ENCODE results near the gene MCEE.
"Not testable (repeated sequence)": the region's sequence is repeated elsewhere in the genome, so short reads cannot be mapped to it uniquely, and the experiment has no call there.

MCEE gene

GRCh38 chr2:71130152-71130904 lies at the start of gene MCEE, which contains the start of gene MPHOSPH10:
TSS of gene MCEE (minus strand) at chr2:71130229. CDS start at chr2:71130219, 10 bp downstream.
TSS of gene MPHOSPH10 (plus strand) at chr2:71130634. CDS start at chr2:71130666, 32 bp downstream.
- DNase-seq, result peak; percentile 91

GRCh38 chr2:71178836-71179235 lies 48.8 kb upstream of the MCEE start:
- not testable (repeated sequence) for DNase-seq

- no peak for DNase-seq
These were observed 44.2 kb upstream of the MCEE start for GRCh38 chr2:71174207-71174606.

GRCh38 chr2:71173096-71173495 lies 43.1 kb upstream of the MCEE start:
- DNase-seq, result no peak

- DNase-seq, result no peak
These were observed 36.8 kb upstream of the MCEE start for GRCh38 chr2:71166812-71167211.

GRCh38 chr2:71157124-71157793 lies 27.2 kb upstream of the MCEE start:
- DNase-seq, result peak; percentile 63

- no peak for DNase-seq
These were observed 26.5 kb upstream of the MCEE start for GRCh38 chr2:71156573-71156972.

- no peak for DNase-seq
These were observed 25.8 kb upstream of the MCEE start for GRCh38 chr2:71155846-71156245.

- DNase-seq, result peak; percentile 17
These were observed 24.8 kb upstream of the MCEE start for GRCh38 chr2:71154798-71155197.

- no peak for DNase-seq
These were observed 24.2 kb upstream of the MCEE start for GRCh38 chr2:71154279-71154678.

- DNase-seq, result no peak
These were observed 23.7 kb upstream of the MCEE start for GRCh38 chr2:71153585-71154224.

- DNase-seq, result no peak
These were observed 21.6 kb upstream of the MCEE start for GRCh38 chr2:71151620-71152019.

GRCh38 chr2:71150082-71150816 lies 20.2 kb upstream of the MCEE start:
- DNase-seq, result no peak

GRCh38 chr2:71148506-71149063 lies 18.6 kb upstream of the MCEE start:
- DNase-seq, result no peak

- no peak for DNase-seq
These were observed 13.8 kb upstream of the MCEE start for GRCh38 chr2:71143782-71144181.

GRCh38 chr2:71136174-71136573 lies 6.1 kb upstream of the MCEE start:
- no peak for DNase-seq

GRCh38 chr2:71133603-71134002 lies 3.6 kb upstream of the MCEE start:
- no peak for DNase-seq

GRCh38 chr2:71131387-71132166 lies 1.5 kb upstream of the MCEE start:
- DNase-seq, result not testable (repeated sequence)

GRCh38 chr2:71130905-71131244 lies 846 bp upstream of the MCEE start:
- no peak for DNase-seq

- DNase-seq, result no peak
These were observed 202 bp downstream of the MCEE start for GRCh38 chr2:71129902-71130151.

GRCh38 chr2:71129114-71129901 lies 721 bp downstream of the MCEE start:
- DNase-seq, result no peak

- no peak for DNase-seq
These were observed 3.1 kb downstream of the MCEE start for GRCh38 chr2:71126957-71127356.
